GM19099 (cell line): ENCODE measurements around the gene PLEKHG7.

ENCODE experiments used
- POLR2A ChIP-seq: IDR thresholded peaks from 3 replicates; pipeline ENCODE4 v1.6.1; 2011; ENCODE audit warnings: low read depth; ENCODE audit not compliant: insufficient read length; ENCODE audit errors: extremely low read depth

The PLEKHG7 gene

DNA sequence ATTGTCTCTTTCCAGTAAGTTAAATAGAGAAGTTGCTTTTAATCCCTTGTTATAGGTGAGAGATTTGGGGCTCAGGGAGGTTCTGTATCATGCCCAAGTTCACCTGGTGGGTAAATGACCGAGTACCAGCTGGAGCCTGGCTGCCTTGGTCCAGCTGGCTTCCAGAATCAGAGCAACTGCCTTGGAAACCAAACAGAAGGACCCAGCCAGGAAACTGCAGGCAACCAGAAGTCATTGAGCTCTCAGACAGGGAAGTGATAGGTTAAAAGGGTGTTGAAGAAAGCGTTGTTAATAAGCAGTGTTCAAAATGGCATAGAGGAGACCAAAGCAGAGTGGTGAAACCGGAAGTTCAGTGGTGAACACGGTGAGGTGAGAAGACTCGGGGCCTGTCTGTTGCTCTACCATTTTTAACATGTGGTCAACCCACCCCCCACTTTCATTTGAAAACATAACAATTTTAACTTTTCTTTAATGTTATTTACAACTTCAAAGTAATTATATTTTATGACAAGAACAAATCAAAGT is 54.9 kb downstream of the PLEKHG7 start:
- TF ChIP-seq POLR2A, result no peak

GRCh38 chr12:92759634-92760268 is 57.0 kb downstream of the PLEKHG7 start:
- TF ChIP-seq POLR2A, result no peak

- TF ChIP-seq POLR2A, result no peak
Observed at GRCh38 chr12:92762773-92763172, 60.0 kb downstream of the PLEKHG7 start.

- no peak for TF ChIP-seq POLR2A
Observed at GRCh38 chr12:92764831-92765230, 62.0 kb downstream of the PLEKHG7 start.

- no peak for TF ChIP-seq POLR2A
Observed at GRCh38 chr12:92765871-92766270, 63.1 kb downstream of the PLEKHG7 start.

- no peak for TF ChIP-seq POLR2A
Observed at GRCh38 chr12:92769124-92769901, 66.5 kb downstream of the PLEKHG7 start.

- no peak for TF ChIP-seq POLR2A
Observed at GRCh38 chr12:92771001-92771400, 68.2 kb downstream of the PLEKHG7 start.

GRCh38 chr12:92775416-92775815 is 72.6 kb downstream of the PLEKHG7 start:
- no peak for TF ChIP-seq POLR2A

- TF ChIP-seq POLR2A, result no peak
Observed at GRCh38 chr12:92778525-92778924, 75.7 kb downstream of the PLEKHG7 start.

- no peak for TF ChIP-seq POLR2A
Observed at GRCh38 chr12:92779902-92780301, 77.1 kb downstream of the PLEKHG7 start.

GRCh38 chr12:92784356-92784755 is 81.6 kb downstream of the PLEKHG7 start:
- TF ChIP-seq POLR2A, result no peak

GRCh38 chr12:92784797-92785562 is 82.2 kb downstream of the PLEKHG7 start:
- TF ChIP-seq POLR2A, result no peak

DNA sequence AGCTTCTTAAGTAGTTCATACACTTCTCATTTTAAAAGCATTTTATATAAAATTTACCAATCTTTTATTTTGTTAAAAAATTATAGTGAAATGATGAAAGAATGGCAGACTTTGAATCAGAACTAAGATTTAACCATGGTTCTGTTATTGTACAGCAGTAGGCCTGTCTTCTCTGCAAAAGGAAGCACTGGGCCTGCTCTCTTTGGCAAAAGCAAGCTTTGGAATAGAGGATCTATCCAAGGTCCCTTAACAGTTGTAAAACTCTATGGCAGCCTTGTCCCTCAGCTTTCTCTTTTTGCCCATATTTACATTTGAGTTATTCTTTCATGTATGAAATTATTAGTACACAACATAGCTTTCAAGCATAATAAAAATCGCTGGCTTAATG is 82.8 kb downstream of the PLEKHG7 start:
- no peak for TF ChIP-seq POLR2A

GRCh38 chr12:92786045-92786444 is 83.3 kb downstream of the PLEKHG7 start:
- TF ChIP-seq POLR2A, result no peak

GRCh38 chr12:92794814-92795213 is 92.0 kb downstream of the PLEKHG7 start:
- no peak for TF ChIP-seq POLR2A
